GM12878 (cell line): Measurements from ENCODE around the gene ADCY1. TPM values are rescaled to one million over a fixed set of nuclear protein-coding genes. Genes with fewer than 3 reads are reported as not detected.

Experiments used
- ATAC-seq: fragments of 200-7000 bp; cut with Tn5 transposase; 3 replicates; pipeline ENCODE4 v1.9.1; 2020; ENCODE audit warnings: mild to moderate bottlenecking, moderate library complexity
- BruUV-seq: library from RNA; stranded (reverse); fragments of 400-500 nt; replicated peaks from 2 replicates; lab custom pipeline; 2021; lab: Mats Ljungman, UMichigan
- CTCF ChIA-PET: fragments of 300-600 bp; sonication (Branson Sonifier 250); formaldehyde crosslinking; extraction: SDS; loops from one replicate; lab custom pipeline; 2021; ENCODE audit warnings: inconsistent platforms; lab: Yijun Ruan, JAX
- POLR2A ChIA-PET: fragments of 350-600 bp; formaldehyde crosslinking; extraction: SDS; loops from one replicate; lab custom pipeline; 2021; ENCODE audit warnings: inconsistent platforms; lab: Charles Lee
- RAD21 ChIA-PET: fragments of 300-600 bp; sonication (Branson Sonifier 250); formaldehyde crosslinking; loops from one replicate; lab custom pipeline; 2023; ENCODE audit warnings: antibody characterized with exemption; ENCODE audit not compliant: unreplicated experiment; lab: Charles Lee
- SMC1A ChIA-PET: fragments of 300-600 bp; sonication (Branson Sonifier 250); formaldehyde crosslinking; loops from one replicate; lab custom pipeline; 2023; ENCODE audit not compliant: unreplicated experiment, uncharacterized antibody; lab: Charles Lee
- DNase-seq: peaks from one replicate; pipeline ENCODE4 v3.0.0-alpha.2; 2011; ENCODE audit warnings: low read depth, low spot score
- FAIRE-seq: peaks from 3 replicates; lab custom pipeline; 2011; peaks lifted over from hg19 to GRCh38; lab: Jason Lieb, UNC
- H2AFZ ChIP-seq: 2 replicates; pipeline ENCODE4 v1.6.0; 2011; ENCODE audit warnings: low read depth, low read length, control low read depth; ENCODE audit not compliant: control insufficient read depth
- H3K27ac ChIP-seq: 2 replicates; pipeline ENCODE4 v1.5.1; 2011; ENCODE audit warnings: control low read depth; ENCODE audit not compliant: control insufficient read depth, insufficient read depth
- H3K27me3 ChIP-seq, 2 experiments: replicated peaks in 1 of 2; 2 replicates each; pipeline versions ENCODE4 v1.6.0 to v1.6.1; 2011; ENCODE audit warnings: low read length in 1 of 2; ENCODE audit not compliant: control insufficient read depth in 2 of 2, insufficient read depth in 2 of 2
- H3K36me3 ChIP-seq, 2 experiments: 2 replicates each; pipeline ENCODE4 v1.5.1; 2011; ENCODE audit warnings: low read length in 1 of 2; ENCODE audit not compliant: control insufficient read depth in 2 of 2, insufficient read depth in 2 of 2
- H3K4me1 ChIP-seq: 2 replicates; pipeline ENCODE4 v1.6.1; 2011; ENCODE audit warnings: mild to moderate bottlenecking, low read length, moderate library complexity, mixed read lengths; ENCODE audit not compliant: control insufficient read depth, insufficient read depth
- H3K4me2 ChIP-seq: 2 replicates; pipeline ENCODE4 v1.6.0; 2011; ENCODE audit warnings: control low read depth; ENCODE audit not compliant: control insufficient read depth, insufficient read depth
- H3K4me3 ChIP-seq: fragments of 200-600 bp; sonication (generic); 2 replicates; pipeline ENCODE4 v1.5.1; 2016
- H3K79me2 ChIP-seq: 2 replicates; pipeline ENCODE4 v1.6.0; 2011; ENCODE audit warnings: low read length; ENCODE audit not compliant: control insufficient read depth, insufficient read depth
- H3K9ac ChIP-seq: 2 replicates; pipeline ENCODE4 v1.8.0; 2011; ENCODE audit warnings: low read length, control low read depth, mixed read lengths; ENCODE audit not compliant: control insufficient read depth, insufficient read depth
- H3K9me3 ChIP-seq: replicated peaks from 3 replicates; pipeline ENCODE4 v1.5.1; 2011; ENCODE audit warnings: mild to moderate bottlenecking, low read length; ENCODE audit not compliant: control insufficient read depth, insufficient read depth
- H4K20me1 ChIP-seq: 2 replicates; pipeline ENCODE4 v1.6.0; 2011; ENCODE audit not compliant: control insufficient read depth, insufficient read depth
- IKZF1 ChIP-seq: fragments of 450-650 bp; conservative IDR thresholded peaks from 2 replicates; pipeline ENCODE4 v1.6.1; 2017; ENCODE audit warnings: antibody characterized with exemption, mild to moderate bottlenecking
- IRF5 ChIP-seq: fragments of 450-650 bp; IDR thresholded peaks from 2 replicates; pipeline ENCODE4 v1.6.1; 2017; ENCODE audit warnings: borderline replicate concordance
- PAX5 ChIP-seq: IDR thresholded peaks from 2 replicates; pipeline ENCODE4 v1.6.1; 2011; ENCODE audit warnings: low read depth, low read length, borderline replicate concordance
- PKNOX1 ChIP-seq: fragments of 450-650 bp; IDR thresholded peaks from 2 replicates; pipeline ENCODE4 v1.6.1; 2016; ENCODE audit warnings: mild to moderate bottlenecking
- RAD51 ChIP-seq: fragments of 450-650 bp; IDR thresholded peaks from 2 replicates; pipeline ENCODE4 v1.6.1; 2016; ENCODE audit warnings: moderate library complexity, mild to moderate bottlenecking, inconsistent platforms
- ZNF592 ChIP-seq: fragments of 450-650 bp; IDR thresholded peaks from 2 replicates; pipeline ENCODE4 v1.6.1; 2017; ENCODE audit warnings: mild to moderate bottlenecking, moderate library complexity
- WGBS: methylation state at CpG from one replicate; pipeline ENCODE4 v1.1.6; 2016; ENCODE audit warnings: low lambda C conversion rate; ENCODE audit not compliant: insufficient replicate concordance, insufficient coverage; ENCODE audit errors: missing lambda C conversion rate; 5-methylcytosine and 5-hydroxymethylcytosine counted together
- in situ Hi-C: fragments of 300-500 bp; cut with MboI; formaldehyde crosslinking; loops from 9 replicates; pipeline ENCODE4 v1.14.3; 2018; ENCODE audit warnings: mixed read lengths
- intact Hi-C: fragments of 100-400 bp; cut with micrococcal nuclease; formaldehyde crosslinking; loops from one replicate; pipeline ENCODE4 v1.14.2; 2022; ENCODE audit not compliant: unreplicated experiment
- polyA plus RNA-seq, 11 experiments: library from polyadenylated mRNA; depleted of rRNA in 4 of 11; unstranded in 6 of 11; stranded (reverse) in 5 of 11; fragments of >200 nt; fragmentation: Nextera tagmentation in 4 of 11; fragmentation: Illumina TruSeq in 1 of 11; extraction: Ambion mirVana in 4 of 11; extraction: Trizol in 1 of 11; gene quantifications; 1 replicate in 1 of 11; 2 replicates in 10 of 11; pipeline versions ENCODE4 v1.2.1 to v1.2.3, GENCODE V29; 2011 to 2016; ENCODE audit warnings: inconsistent platforms in 2 of 11, missing spikeins in 2 of 11, low read depth in 1 of 11
- total RNA-seq, 4 experiments: library from RNA; depleted of rRNA in 3 of 4; stranded (reverse); fragments of >200 nt in 3 of 4; fragmentation: Illumina TruSeq in 1 of 4; extraction: Trizol in 1 of 4; gene quantifications; 2 replicates each; pipeline versions ENCODE4 v1.2.1 to v1.2.3, GENCODE V29; 2013 to 2021

Gene ADCY1
- total and polyA plus RNA-seq, 10 of the 15 experiments (the other 5 are each of a cell fraction or from before 2014, with no cell fraction given) = 0.13 to 1.4 (median 0.45) TPM; not detected in 1

- no peak for FAIRE-seq
- ATAC-seq = no peak
- in situ Hi-C loops = no loop called here
- no peak overlapping the region for H3K9ac ChIP-seq
- H3K27me3 ChIP-seq = no peaks in the 10 kb centered on the region; a peak in 2 of 4 replicates
- TF ChIP-seq PAX5 (no peak), IRF5 (no peak), ZNF592 (no peak), PKNOX1 (no peak), RAD51 (no peak), IKZF1 (no peak)
- no peak for DNase-seq
- CTCF ChIA-PET = no interaction called here
- no peaks in the 10 kb centered on the region for H3K4me1 ChIP-seq
- no peaks in the 10 kb centered on the region for H4K20me1 ChIP-seq
- no peak overlapping the region for H2AFZ ChIP-seq
- WGBS = 42% methylated on average over 12 of the region's 12 CpGs
- H3K4me3 ChIP-seq = no peak overlapping the region
- H3K27ac ChIP-seq = no peak overlapping the region
- intact Hi-C loops = no loop called here
- RAD21 ChIA-PET = no interaction called here
- H3K36me3 ChIP-seq = no peaks in the 10 kb centered on the region
- BruUV-seq = no TSS peak
- H3K79me2 ChIP-seq = no peaks in the 10 kb centered on the region
- POLR2A ChIA-PET = no interaction called here
- no peak overlapping the region for H3K4me2 ChIP-seq
- SMC1A ChIA-PET = no interaction called here
- no peaks in the 10 kb centered on the region for H3K9me3 ChIP-seq
These were observed 19.0 kb downstream of the ADCY1 start for GRCh38 chr7:45593121-45593541.
